Esophagus squamous epithelium (tissue), 5 donors: Measurements from ENCODE around the gene UBE2QL1. TPM values are rescaled to one million over a fixed set of nuclear protein-coding genes. Genes with fewer than 3 reads are reported as not detected.

Experiments
- DNase-seq: peaks from one replicate; lab custom pipeline; 2025; lab: John Stamatoyannopoulos, UW
- H3K27ac ChIP-seq, 4 donors: fragments of 200-600 bp; sonication (generic); one replicate each; pipeline ENCODE4 v1.5.1; 2016 to 2019; ENCODE audit warnings: mild to moderate bottlenecking in 1 of 4
- H3K27me3 ChIP-seq, 4 donors: fragments of 200-600 bp; sonication (generic); 1 replicate in 3 of 4; 2 replicates in 1 of 4; pipeline versions ENCODE4 v1.5.1 to v1.6.0; 2017 to 2021; ENCODE audit warnings: antibody characterized with exemption in 1 of 4
- H3K36me3 ChIP-seq, 3 donors: fragments of 200-600 bp; sonication (generic); one replicate each; pipeline ENCODE4 v1.5.1; 2016 to 2019
- H3K4me1 ChIP-seq, 3 donors: fragments of 200-600 bp; sonication (generic); one replicate each; pipeline ENCODE4 v1.5.1; 2017 to 2019
- H3K4me3 ChIP-seq, 4 donors: fragments of 200-600 bp; sonication (generic); 1 replicate in 3 of 4; 2 replicates in 1 of 4; pipeline ENCODE4 v1.5.1; 2016 to 2019; ENCODE audit warnings: mild to moderate bottlenecking in 2 of 4, moderate library complexity in 1 of 4
- H3K9me3 ChIP-seq, 3 donors: fragments of 200-600 bp; sonication (generic); one replicate each; pipeline ENCODE4 v1.5.1; 2016 to 2019
- CTCF ChIP-seq, 6 experiments: fragments of 450-650 bp in 4 of 6; fragments of 200-600 bp in 2 of 6; sonication (generic) in 2 of 6; IDR thresholded peaks; one replicate each; pipeline ENCODE4 v1.5.1; 2016 to 2019; ENCODE audit warnings: antibody characterized with exemption in 6 of 6, mild to moderate bottlenecking in 4 of 6, moderate library complexity in 4 of 6
- POLR2A ChIP-seq, 4 donors: fragments of 450-650 bp; IDR thresholded peaks; one replicate each; pipeline ENCODE4 v1.6.1; 2017; ENCODE audit warnings: antibody characterized with exemption in 4 of 4, mild to moderate bottlenecking in 4 of 4, moderate library complexity in 3 of 4
- WGBS, 2 donors: methylation state at CpG; one replicate each; pipeline ENCODE4 v1.1.5; 2018; 5-methylcytosine and 5-hydroxymethylcytosine counted together
- intact Hi-C: fragments of 100-400 bp; cut with DNase I; formaldehyde crosslinking; loops from one replicate; pipeline ENCODE4 v1.15.0; 2022
- total RNA-seq, 4 donors: library from RNA; depleted of rRNA; stranded (reverse); fragments of >200 nt; gene quantifications; one replicate each; pipeline ENCODE4 v1.1.0, GENCODE V29; 2016
- donor health status: DM: yes; HTN: yes; CAD: no.

The UBE2QL1 gene, protein sequence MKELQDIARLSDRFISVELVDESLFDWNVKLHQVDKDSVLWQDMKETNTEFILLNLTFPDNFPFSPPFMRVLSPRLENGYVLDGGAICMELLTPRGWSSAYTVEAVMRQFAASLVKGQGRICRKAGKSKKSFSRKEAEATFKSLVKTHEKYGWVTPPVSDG
- total RNA-seq, result 1 to 10 TPM in 1 of 4 donors, under 1 TPM in 3; 0.27 to 1.5 (median 0.33) TPM

GRCh38 chr5:6448622-6449464 is at the start of gene UBE2QL1:
Gene UBE2QL1, plus strand, starts transcription at chr5:6448859. Its CDS starts 35 bp downstream, at chr5:6448894.
- H3K4me3 ChIP-seq, result peak within 1 kb of the TSS; percentile 16 to 68 (median 43)
- intact Hi-C loops, result no loop called here
- no peak within 1 kb of the TSS for H3K27ac ChIP-seq
- peaks cover 0 to 13% (median 6%) of the 10 kb centered on the region in 3 donors for H3K4me1 ChIP-seq
- no peaks in the 10 kb centered on the region for H3K36me3 ChIP-seq
- TF ChIP-seq CTCF (IDR thresholded peaks at IDR 0.05) (no peak), POLR2A (IDR thresholded peaks at IDR 0.05) (no peak)
- peaks cover 0 to 58% (median 5%) of the 10 kb centered on the region in 4 donors for H3K27me3 ChIP-seq
- no peak for DNase-seq
- no peaks in the 10 kb centered on the region for H3K9me3 ChIP-seq
- WGBS, 2 donors, result 0 to 1% methylated on average over 6 to 9 of the region's 103 CpGs

DNA sequence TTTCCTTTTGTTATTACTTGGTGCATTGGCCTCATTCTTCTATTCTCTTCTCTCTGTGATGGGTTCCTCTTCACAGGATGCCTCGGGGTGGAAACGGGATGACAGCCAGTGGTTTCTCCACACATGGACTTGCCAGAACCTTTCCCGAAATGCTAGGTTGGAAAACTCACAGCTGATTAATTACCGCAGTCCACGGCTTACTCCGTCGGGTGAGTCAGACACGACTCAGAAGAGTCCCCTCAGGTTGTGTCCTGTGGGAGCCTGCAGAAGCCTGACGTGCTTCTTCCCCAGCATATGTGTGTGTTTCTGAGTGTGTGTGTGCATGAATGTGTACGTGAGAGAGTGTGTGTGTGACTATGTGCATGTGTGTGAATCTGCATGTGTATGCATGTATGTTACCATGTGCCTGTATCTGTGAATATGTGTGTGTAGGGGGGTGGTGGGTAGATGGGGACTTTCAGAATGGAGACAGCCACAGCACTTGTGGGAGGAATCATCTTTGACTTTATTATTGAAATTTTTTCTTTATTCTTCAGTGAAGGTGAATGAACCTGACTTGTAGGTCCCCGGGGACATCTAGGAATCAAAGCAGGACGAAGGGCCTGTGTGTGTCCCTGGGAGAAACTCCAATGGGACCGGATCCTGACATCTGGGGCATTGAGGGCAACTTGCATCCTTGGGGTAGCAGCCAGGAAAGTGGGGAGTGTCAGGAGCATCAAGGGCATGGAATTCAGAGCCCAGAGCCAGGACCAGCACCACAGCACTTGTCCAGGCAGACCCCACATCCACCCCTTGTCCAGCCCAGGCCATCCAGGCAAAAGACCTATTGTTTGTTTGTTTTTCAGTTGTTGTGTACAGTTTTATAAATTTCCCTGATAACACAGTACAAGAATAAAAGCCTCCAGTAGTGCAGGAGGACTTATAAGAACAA is 48.4 kb upstream of the UBE2QL1 start:
- H3K36me3 ChIP-seq, result no peaks in the 10 kb centered on the region
- WGBS, 2 donors, result 44 to 55% methylated on average over 13 of the region's 13 CpGs
- H3K9me3 ChIP-seq, result no peaks in the 10 kb centered on the region
- TF ChIP-seq POLR2A (IDR thresholded peaks at IDR 0.05) (no peak), CTCF (IDR thresholded peaks at IDR 0.05) (no peak)
- H3K27me3 ChIP-seq, result peaks cover 0 to 13% (median 0%) of the 10 kb centered on the region in 4 donors
- no peak for DNase-seq
- H3K27ac ChIP-seq, result no peak overlapping the region
- peaks cover 0 to 16% (median 0%) of the 10 kb centered on the region in 3 donors for H3K4me1 ChIP-seq
- intact Hi-C loops, result no loop called here
- H3K4me3 ChIP-seq, result no peak overlapping the region

- Histone ChIP-seq H3K9me3 (no peaks in the 10 kb centered on the region), H3K4me1 (peaks cover 0 to 16% (median 0%) of the 10 kb centered on the region in 3 donors), H3K27ac (no peak overlapping the region), H3K27me3 (peaks cover 0 to 8% (median 0%) of the 10 kb centered on the region in 4 donors), H3K36me3 (no peaks in the 10 kb centered on the region), H3K4me3 (no peak overlapping the region)
- 44 to 50% methylated on average over 2 of the region's 2 CpGs for WGBS, 2 donors
- TF ChIP-seq POLR2A (IDR thresholded peaks at IDR 0.05) (no peak), CTCF (IDR thresholded peaks at IDR 0.05) (no peak)
- no peak for DNase-seq
- intact Hi-C loops, result no loop called here
Observed at GRCh38 chr5:6401410-6401809, 47.2 kb upstream of the UBE2QL1 start.

DNA sequence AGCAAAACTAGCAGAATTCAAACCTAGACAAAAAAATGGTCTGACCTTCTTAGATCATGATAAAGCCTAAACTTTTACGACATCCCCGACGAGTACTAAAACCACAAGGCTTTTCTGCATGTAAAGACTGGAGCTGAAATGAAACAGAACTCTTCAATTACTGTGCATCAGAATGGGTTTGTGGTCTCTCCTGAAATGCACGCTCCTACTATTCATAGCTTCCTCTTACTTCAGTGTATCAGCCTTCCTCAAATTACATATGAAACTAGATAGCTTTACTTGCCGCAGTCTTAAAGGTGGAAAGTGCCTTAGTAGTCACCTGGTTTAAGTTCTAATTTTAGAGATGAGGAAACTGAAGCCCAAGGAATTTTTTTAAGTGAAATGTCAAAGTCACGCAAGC is 45.7 kb upstream of the UBE2QL1 start:
- intact Hi-C loops, result no loop called here
- no peak for TF ChIP-seq POLR2A (IDR thresholded peaks at IDR 0.05)
- no peak for TF ChIP-seq CTCF (IDR thresholded peaks at IDR 0.05)
- WGBS, 2 donors, result 74 to 88% methylated on average over 6 of the region's 6 CpGs
- Histone ChIP-seq H3K9me3 (no peaks in the 10 kb centered on the region), H3K27ac (no peak overlapping the region), H3K4me1 (peaks cover 0 to 16% (median 0%) of the 10 kb centered on the region in 3 donors), H3K27me3 (peaks cover 0 to 14% (median 0%) of the 10 kb centered on the region in 4 donors), H3K36me3 (no peaks in the 10 kb centered on the region), H3K4me3 (no peak overlapping the region)
- DNase-seq, result no peak
